HEK293 (cell line): ENCODE results near the gene PLEKHD1.

Source experiments
- CTCF ChIA-PET: fragments of 350-600 bp; formaldehyde crosslinking; extraction: SDS; loops from one replicate; lab custom pipeline; 2021; ENCODE audit warnings: antibody characterized with exemption; lab: Yijun Ruan, JAX
- POLR2A ChIA-PET: fragments of 300-600 bp; formaldehyde crosslinking; extraction: SDS; loops from one replicate; lab custom pipeline; 2020; ENCODE audit warnings: antibody characterized with exemption, inconsistent platforms; lab: Yijun Ruan, JAX
- H3K27ac ChIP-seq: fragments of 200-500 bp; sonication (Bioruptor generic); 2 replicates; pipeline ENCODE4 v1.5.1; 2014; ENCODE audit warnings: low read depth, low read length, control low read depth, inconsistent platforms; ENCODE audit errors: extremely low read depth
- H3K36me3 ChIP-seq, 2 experiments: fragments of 200-500 bp in 1 of 2; sonication (Bioruptor generic) in 1 of 2; 1 replicate in 1 of 2; 2 replicates in 1 of 2; pipeline ENCODE4 v1.5.1; 2014 to 2017; ENCODE audit warnings: inconsistent platforms in 2 of 2, low read length in 2 of 2; ENCODE audit not compliant: control insufficient read depth in 2 of 2, insufficient read depth in 1 of 2
- H3K4me1 ChIP-seq: fragments of 200-500 bp; sonication (Bioruptor generic); 2 replicates; pipeline ENCODE4 v1.5.1; 2014; ENCODE audit warnings: mild to moderate bottlenecking, low read length, inconsistent platforms; ENCODE audit not compliant: control insufficient read depth, insufficient read depth
- H3K4me3 ChIP-seq: 2 replicates; pipeline ENCODE4 v1.5.1; 2011; ENCODE audit warnings: low read depth, mild to moderate bottlenecking, control low read depth, low read length, moderate library complexity
- H3K9me3 ChIP-seq: fragments of 200-500 bp; sonication (Bioruptor generic); 2 replicates; pipeline ENCODE4 v1.5.1; 2014; ENCODE audit warnings: low read depth, low read length, inconsistent platforms; ENCODE audit not compliant: control insufficient read depth, insufficient read depth
- GFI1B ChIP-seq: fragments of 450-650 bp; formaldehyde crosslinking; IDR thresholded peaks from 2 replicates; pipeline ENCODE4 v1.5.1; 2016; ENCODE audit warnings: missing biosample characterization, missing genetic modification characterization
- HOXA7 ChIP-seq: sonication (generic); formaldehyde crosslinking; IDR thresholded peaks from 2 replicates; pipeline ENCODE4 v1.8.1; 2022; ENCODE audit warnings: missing genetic modification reagents, borderline replicate concordance
- KLF7 ChIP-seq: fragments of 450-650 bp; formaldehyde crosslinking; IDR thresholded peaks from 2 replicates; pipeline ENCODE4 v1.5.1; 2016; ENCODE audit warnings: missing biosample characterization, missing genetic modification characterization, borderline replicate concordance
- KLF9 ChIP-seq: fragments of 450-650 bp; formaldehyde crosslinking; IDR thresholded peaks from 2 replicates; pipeline ENCODE4 v1.5.1; 2016; ENCODE audit warnings: missing biosample characterization, missing genetic modification characterization, low read depth
- ZNF239 ChIP-seq: fragments of 450-650 bp; formaldehyde crosslinking; IDR thresholded peaks from 2 replicates; pipeline ENCODE4 v1.5.1; 2016; ENCODE audit warnings: missing biosample characterization, missing genetic modification characterization
- ZNF341 ChIP-seq: fragments of 450-650 bp; formaldehyde crosslinking; IDR thresholded peaks from 2 replicates; pipeline ENCODE4; 2016; ENCODE audit warnings: low read depth, missing biosample characterization, missing genetic modification characterization
- ZNF37A ChIP-seq: fragments of 450-650 bp; IDR thresholded peaks from 2 replicates; pipeline ENCODE4 v1.5.1; 2018; ENCODE audit warnings: missing biosample characterization, missing genetic modification characterization
- ZNF654 ChIP-seq: fragments of 450-650 bp; formaldehyde crosslinking; IDR thresholded peaks from 2 replicates; pipeline ENCODE4 v1.5.1; 2016; ENCODE audit warnings: low read depth, missing biosample characterization, missing genetic modification characterization
- ZNF747 ChIP-seq: fragments of 450-650 bp; formaldehyde crosslinking; IDR thresholded peaks from 2 replicates; pipeline ENCODE4 v1.5.1; 2016; ENCODE audit warnings: missing biosample characterization, missing genetic modification characterization
- ZNF768 ChIP-seq: fragments of 450-650 bp; formaldehyde crosslinking; IDR thresholded peaks from 2 replicates; pipeline ENCODE4 v1.5.1; 2018; ENCODE audit warnings: missing biosample characterization, mild to moderate bottlenecking, missing genetic modification characterization
- ZNF785 ChIP-seq: fragments of 450-650 bp; formaldehyde crosslinking; IDR thresholded peaks from 2 replicates; pipeline ENCODE4 v1.5.1; 2016; ENCODE audit warnings: missing biosample characterization, missing genetic modification characterization
- TF ChIP-seq, protein P1 (sequence below): fragments of 450-650 bp; formaldehyde crosslinking; IDR thresholded peaks from 2 replicates; pipeline ENCODE4 v1.5.1; 2017; ENCODE audit warnings: missing biosample characterization, missing genetic modification characterization
- TF ChIP-seq, protein P2 (sequence below): fragments of 450-650 bp; formaldehyde crosslinking; IDR thresholded peaks from 2 replicates; pipeline ENCODE4 v1.5.1; 2016; ENCODE audit warnings: missing biosample characterization, missing genetic modification characterization
- TF ChIP-seq, protein P3 (sequence below): IDR thresholded peaks from 2 replicates; pipeline ENCODE4 v1.6.1; 2011; ENCODE audit warnings: mild to moderate bottlenecking, low read depth, low read length, borderline replicate concordance
- TF ChIP-seq, protein P4 (sequence below): fragments of 450-650 bp; formaldehyde crosslinking; IDR thresholded peaks from 2 replicates; pipeline ENCODE4 v1.5.1; 2016; ENCODE audit warnings: missing biosample characterization, missing genetic modification characterization, borderline replicate concordance
- TF ChIP-seq, protein P5 (sequence below): fragments of 450-650 bp; formaldehyde crosslinking; conservative IDR thresholded peaks from 2 replicates; pipeline ENCODE4 v1.5.1; 2016; ENCODE audit warnings: low read depth, missing biosample characterization, missing genetic modification characterization
- TF ChIP-seq, protein P6 (sequence below): fragments of 450-650 bp; formaldehyde crosslinking; IDR thresholded peaks from 2 replicates; pipeline ENCODE4 v1.5.1; 2016; ENCODE audit warnings: missing biosample characterization, missing genetic modification characterization

The PLEKHD1 gene

DNA sequence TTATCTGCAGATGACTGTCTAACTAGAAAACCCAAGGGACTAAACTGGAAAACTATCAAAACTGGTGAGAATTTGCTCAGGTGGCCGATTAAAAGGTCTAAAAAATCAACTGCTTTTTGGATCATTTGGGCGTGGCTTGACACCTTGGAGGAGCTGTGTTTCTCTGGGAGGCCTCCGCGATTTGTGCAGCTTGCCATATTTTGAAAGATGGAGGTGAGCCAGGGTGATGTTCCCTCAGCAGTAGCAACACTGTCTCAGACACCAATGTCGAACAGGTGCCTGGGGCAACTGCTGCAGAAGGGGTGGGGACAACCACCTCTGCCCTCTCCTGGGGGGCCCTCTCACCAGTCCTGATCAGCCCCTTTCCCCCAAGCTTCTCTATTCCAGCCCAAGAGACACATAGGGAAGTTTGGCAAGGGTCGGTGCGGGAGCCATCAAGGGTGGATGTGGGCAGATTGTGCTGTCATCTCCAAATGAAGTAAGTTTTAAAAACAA lies 86.4 kb downstream of the PLEKHD1 start (continued):
- TF ChIP-seq, protein P1, sequence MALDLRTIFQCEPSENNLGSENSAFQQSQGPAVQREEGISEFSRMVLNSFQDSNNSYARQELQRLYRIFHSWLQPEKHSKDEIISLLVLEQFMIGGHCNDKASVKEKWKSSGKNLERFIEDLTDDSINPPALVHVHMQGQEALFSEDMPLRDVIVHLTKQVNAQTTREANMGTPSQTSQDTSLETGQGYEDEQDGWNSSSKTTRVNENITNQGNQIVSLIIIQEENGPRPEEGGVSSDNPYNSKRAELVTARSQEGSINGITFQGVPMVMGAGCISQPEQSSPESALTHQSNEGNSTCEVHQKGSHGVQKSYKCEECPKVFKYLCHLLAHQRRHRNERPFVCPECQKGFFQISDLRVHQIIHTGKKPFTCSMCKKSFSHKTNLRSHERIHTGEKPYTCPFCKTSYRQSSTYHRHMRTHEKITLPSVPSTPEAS = no peak
- TF ChIP-seq KLF7 (tag by site-specific recombination) (no peak), KLF9 (tag by site-specific recombination) (no peak), ZNF239 (no peak), ZNF654 (tag by site-specific recombination) (no peak)
- TF ChIP-seq, protein P2, sequence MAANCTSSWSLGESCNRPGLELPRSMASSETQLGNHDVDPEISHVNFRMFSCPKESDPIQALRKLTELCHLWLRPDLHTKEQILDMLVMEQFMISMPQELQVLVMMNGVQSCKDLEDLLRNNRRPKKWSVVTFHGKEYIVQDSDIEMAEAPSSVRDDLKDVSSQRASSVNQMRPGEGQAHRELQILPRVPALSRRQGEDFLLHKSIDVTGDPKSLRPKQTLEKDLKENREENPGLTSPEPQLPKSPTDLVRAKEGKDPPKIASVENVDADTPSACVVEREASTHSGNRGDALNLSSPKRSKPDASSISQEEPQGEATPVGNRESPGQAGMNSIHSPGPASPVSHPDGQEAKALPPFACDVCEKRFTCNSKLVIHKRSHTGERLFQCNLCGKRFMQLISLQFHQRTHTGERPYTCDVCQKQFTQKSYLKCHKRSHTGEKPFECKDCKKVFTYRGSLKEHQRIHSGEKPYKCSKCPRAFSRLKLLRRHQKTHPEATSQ (tag by site-specific recombination) = no peak
- TF ChIP-seq, protein P3, sequence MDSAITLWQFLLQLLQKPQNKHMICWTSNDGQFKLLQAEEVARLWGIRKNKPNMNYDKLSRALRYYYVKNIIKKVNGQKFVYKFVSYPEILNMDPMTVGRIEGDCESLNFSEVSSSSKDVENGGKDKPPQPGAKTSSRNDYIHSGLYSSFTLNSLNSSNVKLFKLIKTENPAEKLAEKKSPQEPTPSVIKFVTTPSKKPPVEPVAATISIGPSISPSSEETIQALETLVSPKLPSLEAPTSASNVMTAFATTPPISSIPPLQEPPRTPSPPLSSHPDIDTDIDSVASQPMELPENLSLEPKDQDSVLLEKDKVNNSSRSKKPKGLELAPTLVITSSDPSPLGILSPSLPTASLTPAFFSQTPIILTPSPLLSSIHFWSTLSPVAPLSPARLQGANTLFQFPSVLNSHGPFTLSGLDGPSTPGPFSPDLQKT = no peak
- TF ChIP-seq, protein P4, sequence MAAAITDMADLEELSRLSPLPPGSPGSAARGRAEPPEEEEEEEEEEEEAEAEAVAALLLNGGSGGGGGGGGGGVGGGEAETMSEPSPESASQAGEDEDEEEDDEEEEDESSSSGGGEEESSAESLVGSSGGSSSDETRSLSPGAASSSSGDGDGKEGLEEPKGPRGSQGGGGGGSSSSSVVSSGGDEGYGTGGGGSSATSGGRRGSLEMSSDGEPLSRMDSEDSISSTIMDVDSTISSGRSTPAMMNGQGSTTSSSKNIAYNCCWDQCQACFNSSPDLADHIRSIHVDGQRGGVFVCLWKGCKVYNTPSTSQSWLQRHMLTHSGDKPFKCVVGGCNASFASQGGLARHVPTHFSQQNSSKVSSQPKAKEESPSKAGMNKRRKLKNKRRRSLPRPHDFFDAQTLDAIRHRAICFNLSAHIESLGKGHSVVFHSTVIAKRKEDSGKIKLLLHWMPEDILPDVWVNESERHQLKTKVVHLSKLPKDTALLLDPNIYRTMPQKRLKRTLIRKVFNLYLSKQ (tag by site-specific recombination) = no peak

DNA sequence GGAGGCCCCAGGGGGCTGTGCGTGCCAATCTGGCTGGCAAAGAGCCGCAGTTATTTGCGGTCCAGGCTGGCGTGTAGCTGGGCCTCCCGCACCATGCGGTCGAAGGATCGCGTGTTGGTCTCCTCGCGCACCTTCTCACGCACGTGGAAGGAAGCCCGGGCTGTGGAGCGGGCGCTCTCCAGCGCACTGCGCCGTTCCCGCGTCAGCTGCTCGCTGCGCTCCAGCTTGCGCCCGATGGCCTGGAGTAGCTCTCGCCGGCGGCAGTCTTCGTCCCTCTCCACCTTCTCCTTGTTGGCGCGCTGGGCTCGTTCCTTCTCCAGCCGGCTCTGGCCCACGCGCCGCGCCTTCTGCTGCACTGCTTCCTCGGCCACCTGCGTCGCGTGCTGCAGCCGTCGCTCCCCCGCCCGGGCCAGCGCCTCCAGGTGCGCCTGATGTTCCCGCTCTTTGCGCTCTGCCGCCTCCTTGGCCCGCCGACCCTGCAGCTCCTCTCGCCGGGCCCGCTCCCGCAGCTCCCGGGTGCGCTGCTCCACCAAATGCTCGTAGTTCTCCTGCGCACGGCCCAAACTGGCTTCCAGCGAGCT lies 87.0 kb downstream of the PLEKHD1 start:
- Histone ChIP-seq H3K9me3 (no peaks in the 10 kb centered on the region), H3K27ac (peak overlapping the region; percentile 78; the same call in 1 of the 2 replicates), H3K36me3 (no peaks in the 10 kb centered on the region), H3K4me3 (peak overlapping the region; percentile 24), H3K4me1 (peaks cover 3% of the 10 kb centered on the region)
- ChIA-PET POLR2A (no interaction called here), CTCF (interaction anchor here (0.9 to 4.7 kb wide), 5 partner anchors 13 to 329 kb away, joined by 4 to 31 read pairs (median 12); no protein-coding TSS in a partner anchor)
- TF ChIP-seq ZNF747 (no peak), ZNF341 (tag by site-specific recombination) (no peak), HOXA7 (CRISPR knock-in tag) (0 out of 2 replicates have a peak, but pooled peaks have one; percentile 9), ZNF768 (tag by site-specific recombination) (no peak), ZNF37A (tag by site-specific recombination) (no peak), ZNF785 (tag by site-specific recombination) (no peak), GFI1B (tag by site-specific recombination) (no peak)
- TF ChIP-seq, protein P5, sequence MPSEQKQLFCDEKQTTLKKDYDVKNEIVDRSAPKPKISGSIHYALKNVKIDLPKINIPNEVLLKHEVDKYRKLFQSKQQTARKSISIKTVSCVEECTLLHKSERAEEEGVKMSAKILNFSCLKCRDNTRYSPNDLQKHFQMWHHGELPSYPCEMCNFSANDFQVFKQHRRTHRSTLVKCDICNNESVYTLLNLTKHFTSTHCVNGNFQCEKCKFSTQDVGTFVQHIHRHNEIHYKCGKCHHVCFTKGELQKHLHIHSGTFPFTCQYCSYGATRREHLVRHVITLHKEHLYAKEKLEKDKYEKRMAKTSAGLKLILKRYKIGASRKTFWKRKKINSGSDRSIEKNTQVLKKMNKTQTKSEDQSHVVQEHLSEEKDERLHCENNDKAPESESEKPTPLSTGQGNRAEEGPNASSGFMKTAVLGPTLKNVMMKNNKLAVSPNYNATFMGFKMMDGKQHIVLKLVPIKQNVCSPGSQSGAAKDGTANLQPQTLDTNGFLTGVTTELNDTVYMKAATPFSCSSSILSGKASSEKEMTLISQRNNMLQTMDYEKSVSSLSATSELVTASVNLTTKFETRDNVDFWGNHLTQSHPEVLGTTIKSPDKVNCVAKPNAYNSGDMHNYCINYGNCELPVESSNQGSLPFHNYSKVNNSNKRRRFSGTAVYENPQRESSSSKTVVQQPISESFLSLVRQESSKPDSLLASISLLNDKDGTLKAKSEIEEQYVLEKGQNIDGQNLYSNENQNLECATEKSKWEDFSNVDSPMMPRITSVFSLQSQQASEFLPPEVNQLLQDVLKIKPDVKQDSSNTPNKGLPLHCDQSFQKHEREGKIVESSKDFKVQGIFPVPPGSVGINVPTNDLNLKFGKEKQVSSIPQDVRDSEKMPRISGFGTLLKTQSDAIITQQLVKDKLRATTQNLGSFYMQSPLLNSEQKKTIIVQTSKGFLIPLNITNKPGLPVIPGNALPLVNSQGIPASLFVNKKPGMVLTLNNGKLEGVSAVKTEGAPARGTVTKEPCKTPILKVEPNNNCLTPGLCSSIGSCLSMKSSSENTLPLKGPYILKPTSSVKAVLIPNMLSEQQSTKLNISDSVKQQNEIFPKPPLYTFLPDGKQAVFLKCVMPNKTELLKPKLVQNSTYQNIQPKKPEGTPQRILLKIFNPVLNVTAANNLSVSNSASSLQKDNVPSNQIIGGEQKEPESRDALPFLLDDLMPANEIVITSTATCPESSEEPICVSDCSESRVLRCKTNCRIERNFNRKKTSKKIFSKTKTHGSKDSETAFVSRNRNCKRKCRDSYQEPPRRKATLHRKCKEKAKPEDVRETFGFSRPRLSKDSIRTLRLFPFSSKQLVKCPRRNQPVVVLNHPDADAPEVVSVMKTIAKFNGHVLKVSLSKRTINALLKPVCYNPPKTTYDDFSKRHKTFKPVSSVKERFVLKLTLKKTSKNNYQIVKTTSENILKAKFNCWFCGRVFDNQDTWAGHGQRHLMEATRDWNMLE (tag by site-specific recombination) = no peak
- TF ChIP-seq, protein P6, sequence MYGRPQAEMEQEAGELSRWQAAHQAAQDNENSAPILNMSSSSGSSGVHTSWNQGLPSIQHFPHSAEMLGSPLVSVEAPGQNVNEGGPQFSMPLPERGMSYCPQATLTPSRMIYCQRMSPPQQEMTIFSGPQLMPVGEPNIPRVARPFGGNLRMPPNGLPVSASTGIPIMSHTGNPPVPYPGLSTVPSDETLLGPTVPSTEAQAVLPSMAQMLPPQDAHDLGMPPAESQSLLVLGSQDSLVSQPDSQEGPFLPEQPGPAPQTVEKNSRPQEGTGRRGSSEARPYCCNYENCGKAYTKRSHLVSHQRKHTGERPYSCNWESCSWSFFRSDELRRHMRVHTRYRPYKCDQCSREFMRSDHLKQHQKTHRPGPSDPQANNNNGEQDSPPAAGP = no peak
- TF ChIP-seq, all 188 proteins: peak for 1
